HL-60 (cell line): ENCODE data around the gene PRKCI.

Experiments used
- CTCF ChIP-seq: IDR thresholded peaks from one replicate; pipeline ENCODE4 v1.5.1; 2011; ENCODE audit warnings: low read length, control low read depth, inconsistent platforms; ENCODE audit not compliant: insufficient read depth
- GABPA ChIP-seq: IDR thresholded peaks from 2 replicates; pipeline ENCODE4 v1.6.1; 2012; ENCODE audit warnings: low read depth
- POLR2AphosphoS5 ChIP-seq: IDR thresholded peaks from 2 replicates; pipeline ENCODE4 v1.6.1; 2012; ENCODE audit warnings: low read depth
- REST ChIP-seq: IDR thresholded peaks from 2 replicates; pipeline ENCODE4 v1.6.1; 2012; ENCODE audit warnings: low read depth; ENCODE audit not compliant: insufficient replicate concordance
- SPI1 ChIP-seq: IDR thresholded peaks from 2 replicates; pipeline ENCODE4 v1.6.1; 2012; ENCODE audit warnings: low read depth, mild to moderate bottlenecking, borderline replicate concordance

GRCh38 chr3:170258105-170258487 is 35.9 kb downstream of the PRKCI start:
- TF ChIP-seq CTCF: no peak
- TF ChIP-seq POLR2AphosphoS5: no peak
- TF ChIP-seq REST: no peak
- TF ChIP-seq GABPA: no peak
- no peak for TF ChIP-seq SPI1
